Activated T-cell treated with anti-CD3 and anti-CD28 coated beads for 4 hours (primary cell): Measurements from ENCODE around the gene TBX5.

Experiments used
- DNase-seq: peaks from one replicate; pipeline ENCODE4 v3.0.0-alpha.2; 2020

The TBX5 gene

GRCh38 chr12:114405519-114406271, at the start of gene TBX5:
TBX5 (minus strand) TSS chr12:114406144; CDS start chr12:114403898, 2,246 bp downstream.
- no peak for DNase-seq

GRCh38 chr12:114451657-114452056, 45.7 kb upstream of the TBX5 start:
- no peak for DNase-seq

GRCh38 chr12:114450515-114451300, 44.8 kb upstream of the TBX5 start:
- DNase-seq, result no peak

GRCh38 chr12:114450019-114450418, 44.1 kb upstream of the TBX5 start:
- DNase-seq, result no peak

GRCh38 chr12:114448618-114448933, 42.6 kb upstream of the TBX5 start:
- no peak for DNase-seq

GRCh38 chr12:114447799-114448617, 42.1 kb upstream of the TBX5 start:
- no peak for DNase-seq

GRCh38 chr12:114447274-114447716, 41.4 kb upstream of the TBX5 start:
- DNase-seq, result no peak

GRCh38 chr12:114445401-114446323, 39.7 kb upstream of the TBX5 start:
- DNase-seq, result no peak

- no peak for DNase-seq
Observed at GRCh38 chr12:114444422-114445279, 38.7 kb upstream of the TBX5 start.

GRCh38 chr12:114443607-114444421, 37.9 kb upstream of the TBX5 start:
- DNase-seq, result no peak

GRCh38 chr12:114442578-114442977, 36.6 kb upstream of the TBX5 start:
- no peak for DNase-seq

- DNase-seq, result no peak
Observed at GRCh38 chr12:114441545-114441944, 35.6 kb upstream of the TBX5 start.

GRCh38 chr12:114441039-114441383, 35.1 kb upstream of the TBX5 start:
- DNase-seq, result no peak

- DNase-seq, result no peak
Observed at GRCh38 chr12:114440270-114441038, 34.5 kb upstream of the TBX5 start.

GRCh38 chr12:114439817-114440216, 33.9 kb upstream of the TBX5 start:
- DNase-seq, result no peak

- no peak for DNase-seq
Observed at GRCh38 chr12:114439261-114439683, 33.3 kb upstream of the TBX5 start.

GRCh38 chr12:114438635-114439256, 32.8 kb upstream of the TBX5 start:
- DNase-seq, result no peak

- DNase-seq, result no peak
Observed at GRCh38 chr12:114434341-114434740, 28.4 kb upstream of the TBX5 start.

GRCh38 chr12:114431902-114432301, 26.0 kb upstream of the TBX5 start:
- DNase-seq, result no peak
